Testis (tissue), 3 donors: ENCODE data around the gene HOXC11. TPM values are rescaled to one million over a fixed set of nuclear protein-coding genes. Genes with fewer than 3 reads are reported as not detected.

Source experiments
- DNase-seq: peaks from one replicate; pipeline ENCODE4 v3.0.0-alpha.2; 2019
- H3K27ac ChIP-seq, 2 donors: fragments of 200-600 bp; sonication (generic); one replicate each; pipeline ENCODE4 v1.5.1; 2019
- H3K27me3 ChIP-seq: fragments of 200-600 bp; sonication (generic); one replicate; pipeline ENCODE4 v1.5.1; 2019
- H3K36me3 ChIP-seq: fragments of 200-600 bp; sonication (generic); one replicate; pipeline ENCODE4 v1.5.1; 2017; ENCODE audit warnings: low read depth; ENCODE audit errors: missing control alignments
- H3K4me1 ChIP-seq: fragments of 200-600 bp; sonication (generic); one replicate; pipeline ENCODE4 v1.5.1; 2019
- H3K4me3 ChIP-seq, 2 donors: fragments of 200-600 bp; sonication (generic); one replicate each; pipeline ENCODE4 v1.5.1; 2017 to 2019
- H3K9me3 ChIP-seq: fragments of 200-600 bp; sonication (generic); one replicate; pipeline ENCODE4 v1.5.1; 2017
- POLR2A ChIP-seq: fragments of 450-650 bp; IDR thresholded peaks from one replicate; pipeline ENCODE4 v1.6.1; 2017; ENCODE audit warnings: antibody characterized with exemption, mild to moderate bottlenecking, moderate library complexity
- WGBS, 2 donors: methylation state at CpG; one replicate each; pipeline ENCODE4 v1.1.5; 2018; 5-methylcytosine and 5-hydroxymethylcytosine counted together
- intact Hi-C: fragments of 100-400 bp; cut with DNase I; formaldehyde crosslinking; loops from one replicate; pipeline ENCODE4 v1.15.1; 2023; ENCODE audit warnings: low total_unique reads
- polyA plus RNA-seq: library from polyadenylated mRNA; stranded (reverse); fragments of 350-450 nt; fragmentation: Illumina TruSeq; extraction: RNeasy Lipid Tissue Mini Kit (QIAGEN cat#74804); gene quantifications from one replicate; pipeline ENCODE4 v1.2.3, GENCODE V29; 2014; ENCODE audit warnings: low read depth, low replicate concordance; ENCODE audit not compliant: insufficient read depth
- total RNA-seq, 2 donors: library from RNA; depleted of rRNA; stranded (reverse); fragments of >200 nt; gene quantifications; one replicate each; pipeline ENCODE4 v1.2.3, GENCODE V29; 2016
- TF ChIP-seq, protein P1 (sequence below), 3 experiments: fragments of 450-650 bp in 2 of 3; fragments of 200-600 bp in 1 of 3; sonication (generic) in 1 of 3; IDR thresholded peaks; one replicate each; pipeline ENCODE4 v1.5.1; 2016 to 2019; ENCODE audit warnings: antibody characterized with exemption in 3 of 3, mild to moderate bottlenecking in 2 of 3, moderate library complexity in 1 of 3

HOXC11 gene
- total and polyA plus RNA-seq, 3 donors from 2014 or later = 0.18 to 1.1 (median 0.25) TPM

DNA sequence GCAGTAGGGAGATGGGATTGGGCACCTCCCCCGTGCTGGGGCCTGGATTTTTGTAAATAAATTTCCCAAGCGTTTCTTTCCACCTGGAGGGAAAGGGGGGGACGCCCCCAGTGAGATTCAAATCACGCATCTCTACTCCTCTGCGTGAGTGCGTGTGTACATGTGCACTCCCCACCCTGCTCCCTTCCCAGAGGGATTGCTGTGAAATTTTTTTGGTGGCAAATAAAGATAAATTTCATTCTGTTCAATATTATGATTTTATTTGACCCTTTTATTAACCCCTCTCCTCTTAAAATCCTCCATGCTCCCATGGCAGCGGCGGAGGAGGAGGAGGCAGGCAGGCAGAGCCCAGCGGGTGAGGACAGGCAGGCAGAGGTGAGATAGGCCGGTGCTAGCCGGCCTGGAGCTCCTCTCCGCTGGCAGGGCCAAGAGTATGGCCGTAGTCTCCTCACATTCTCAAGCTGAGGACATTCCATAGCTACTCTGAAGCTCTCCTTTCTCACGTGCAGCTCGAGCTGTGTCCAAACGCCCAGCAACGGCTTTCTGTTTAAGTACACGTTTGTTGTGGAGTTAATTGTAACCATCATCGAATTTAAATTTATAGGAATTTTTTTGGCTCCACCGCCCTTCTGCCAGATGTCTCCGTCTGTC, 3.4 kb downstream of the HOXC11 start:
- TF ChIP-seq, protein P1, sequence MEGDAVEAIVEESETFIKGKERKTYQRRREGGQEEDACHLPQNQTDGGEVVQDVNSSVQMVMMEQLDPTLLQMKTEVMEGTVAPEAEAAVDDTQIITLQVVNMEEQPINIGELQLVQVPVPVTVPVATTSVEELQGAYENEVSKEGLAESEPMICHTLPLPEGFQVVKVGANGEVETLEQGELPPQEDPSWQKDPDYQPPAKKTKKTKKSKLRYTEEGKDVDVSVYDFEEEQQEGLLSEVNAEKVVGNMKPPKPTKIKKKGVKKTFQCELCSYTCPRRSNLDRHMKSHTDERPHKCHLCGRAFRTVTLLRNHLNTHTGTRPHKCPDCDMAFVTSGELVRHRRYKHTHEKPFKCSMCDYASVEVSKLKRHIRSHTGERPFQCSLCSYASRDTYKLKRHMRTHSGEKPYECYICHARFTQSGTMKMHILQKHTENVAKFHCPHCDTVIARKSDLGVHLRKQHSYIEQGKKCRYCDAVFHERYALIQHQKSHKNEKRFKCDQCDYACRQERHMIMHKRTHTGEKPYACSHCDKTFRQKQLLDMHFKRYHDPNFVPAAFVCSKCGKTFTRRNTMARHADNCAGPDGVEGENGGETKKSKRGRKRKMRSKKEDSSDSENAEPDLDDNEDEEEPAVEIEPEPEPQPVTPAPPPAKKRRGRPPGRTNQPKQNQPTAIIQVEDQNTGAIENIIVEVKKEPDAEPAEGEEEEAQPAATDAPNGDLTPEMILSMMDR (IDR thresholded peaks at IDR 0.05) = no peak
- TF ChIP-seq POLR2A = no peak
- H3K27ac ChIP-seq = no peak overlapping the region
- no peaks in the 10 kb centered on the region for H3K36me3 ChIP-seq
- no peaks in the 10 kb centered on the region for H3K9me3 ChIP-seq
- 18 to 34% methylated on average over 21 of the region's 21 CpGs for WGBS, 2 donors
- peaks cover 10% of the 10 kb centered on the region for H3K27me3 ChIP-seq
- intact Hi-C loops = no loop called here
- H3K4me3 ChIP-seq = no peak overlapping the region
- H3K4me1 ChIP-seq = peaks cover 12% of the 10 kb centered on the region
- DNase-seq = no peak

DNA sequence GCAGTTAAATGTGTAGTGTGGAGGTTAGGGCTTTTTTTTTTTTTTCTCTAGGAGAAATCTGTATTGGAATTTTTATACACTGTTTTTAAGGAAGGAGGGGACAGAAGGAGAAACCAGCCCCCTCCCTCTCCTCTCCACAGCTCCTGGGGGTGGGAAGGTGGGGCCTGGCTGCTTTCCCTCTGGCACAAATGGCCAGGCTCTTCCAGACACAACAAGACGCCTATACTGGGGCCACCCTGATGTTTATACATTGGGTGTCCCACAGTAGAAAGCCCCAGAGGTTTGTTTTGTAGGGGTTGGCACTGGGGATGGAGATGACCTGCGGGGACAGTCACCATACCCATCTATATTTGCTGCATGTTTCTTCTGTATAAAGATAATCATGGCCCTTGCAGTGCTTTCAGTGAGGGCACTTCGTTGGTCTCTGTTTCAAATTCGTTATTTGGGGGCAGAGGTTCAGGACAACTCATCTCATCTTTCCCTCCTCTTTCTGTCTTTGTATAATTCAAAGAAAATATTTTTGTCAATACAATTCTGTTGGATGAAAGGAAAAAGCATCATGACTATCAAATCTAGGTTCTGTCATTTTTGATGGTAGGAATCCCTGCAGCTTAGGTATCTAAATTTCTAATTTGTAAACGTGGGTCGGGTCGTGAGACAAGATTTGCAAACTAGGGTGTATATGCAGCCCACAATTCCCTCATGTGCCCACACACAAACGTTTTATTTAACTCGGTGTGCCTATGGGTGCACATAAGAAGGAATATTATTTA, 4.1 kb downstream of the HOXC11 start:
- Histone ChIP-seq H3K36me3 (no peaks in the 10 kb centered on the region), H3K9me3 (no peaks in the 10 kb centered on the region), H3K27me3 (peaks cover 10% of the 10 kb centered on the region), H3K27ac (no peak overlapping the region), H3K4me1 (peaks cover 12% of the 10 kb centered on the region), H3K4me3 (no peak overlapping the region)
- WGBS, 2 donors = 53% methylated on average over 9 of the region's 9 CpGs
- TF ChIP-seq, protein P1 (IDR thresholded peaks at IDR 0.05) = no peak
- TF ChIP-seq POLR2A = no peak
- no peak for DNase-seq
- intact Hi-C loops = no loop called here

DNA sequence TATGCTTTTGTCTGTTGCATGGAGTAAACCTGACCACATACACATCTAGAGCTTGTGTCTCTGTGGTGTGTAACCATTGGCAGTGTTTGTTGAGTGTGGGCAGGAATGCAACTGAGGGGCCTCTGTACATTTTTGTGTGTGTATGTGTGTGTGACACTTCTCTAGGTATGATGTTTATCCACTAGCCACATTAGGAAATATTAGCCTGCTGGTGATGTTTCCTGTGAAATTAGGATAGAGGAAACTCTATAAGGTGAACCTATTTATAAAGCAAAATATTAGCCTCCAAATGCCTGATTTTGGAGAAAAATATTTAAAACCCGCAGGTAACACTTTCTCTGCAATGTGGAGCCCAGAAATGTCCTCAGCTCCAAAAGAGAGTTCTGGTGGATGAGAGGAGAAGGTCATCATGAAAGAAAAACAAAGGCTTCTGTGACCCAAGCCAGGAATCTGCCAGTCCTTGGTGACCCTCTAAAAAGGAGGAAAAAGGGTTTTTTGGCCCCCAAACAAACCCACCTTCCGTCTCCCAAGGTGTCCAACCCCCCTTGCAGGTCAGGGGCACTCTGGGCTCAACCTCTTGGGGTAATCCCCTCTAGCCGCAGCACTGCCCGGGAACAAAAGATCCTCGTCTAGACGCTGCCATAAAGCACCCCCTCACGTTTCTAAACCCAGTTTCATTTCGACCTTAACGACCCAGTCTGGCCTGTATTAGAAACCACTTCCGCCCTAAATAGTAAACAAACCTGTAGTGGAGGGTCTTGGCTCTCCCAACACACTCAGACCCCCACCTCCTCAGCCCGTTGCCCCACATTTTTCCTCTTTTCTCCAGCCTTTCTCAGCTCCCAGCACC, 4.9 kb downstream of the HOXC11 start:
- no peak overlapping the region for H3K27ac ChIP-seq
- no peaks in the 10 kb centered on the region for H3K9me3 ChIP-seq
- 17 to 28% methylated on average over 11 of the region's 11 CpGs for WGBS, 2 donors
- no peak for DNase-seq
- H3K4me3 ChIP-seq = no peak overlapping the region
- TF ChIP-seq, protein P1 (IDR thresholded peaks at IDR 0.05) = no peak
- H3K36me3 ChIP-seq = no peaks in the 10 kb centered on the region
- intact Hi-C loops = no loop called here
- H3K4me1 ChIP-seq = peaks cover 12% of the 10 kb centered on the region
- H3K27me3 ChIP-seq = peaks cover 10% of the 10 kb centered on the region

DNA sequence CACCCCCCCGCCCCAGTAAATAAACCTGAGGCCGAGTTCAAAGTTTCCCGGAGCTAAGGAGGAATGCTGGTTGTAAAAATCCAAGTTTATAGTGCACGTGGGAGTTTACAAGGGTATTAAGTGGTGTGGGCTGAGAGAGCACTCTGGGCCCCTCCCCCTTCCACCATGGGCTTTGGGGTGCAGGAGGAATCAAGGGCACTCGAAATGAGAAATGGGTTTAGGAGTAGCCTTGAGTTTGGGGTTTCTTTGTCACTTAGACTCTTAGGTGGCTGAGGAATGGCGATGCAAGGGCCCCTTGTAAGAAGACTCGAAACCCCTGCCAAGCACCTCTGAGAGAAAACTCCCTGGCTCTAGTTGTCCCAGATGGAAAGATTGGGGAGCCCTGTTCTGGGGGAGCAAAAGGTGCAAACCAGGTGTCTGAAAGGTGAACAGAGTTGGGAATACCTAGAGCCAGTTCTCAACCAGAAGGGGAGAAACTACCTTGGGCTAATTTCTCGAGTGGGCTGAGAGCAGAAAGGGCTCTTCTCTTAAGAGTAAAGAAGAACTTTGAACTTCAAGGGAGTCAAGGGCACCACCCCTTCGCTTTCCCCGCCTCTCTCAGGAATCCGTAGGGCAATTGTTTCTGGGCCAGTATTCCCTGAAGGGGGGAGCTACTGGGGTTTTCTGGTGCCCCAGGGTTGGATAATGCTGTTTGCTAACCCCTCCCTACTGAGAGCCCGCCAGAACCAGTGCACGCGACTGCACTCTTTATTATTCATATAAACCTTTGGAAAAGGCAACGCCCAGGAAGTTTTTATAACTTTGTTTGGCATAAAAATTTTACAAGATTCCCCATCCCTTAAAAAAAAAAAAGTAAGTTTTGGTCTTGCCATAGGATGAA, 5.8 kb downstream of the HOXC11 start:
- Histone ChIP-seq H3K27me3 (peaks cover 10% of the 10 kb centered on the region), H3K27ac (no peak overlapping the region), H3K4me1 (peaks cover 12% of the 10 kb centered on the region), H3K9me3 (no peaks in the 10 kb centered on the region), H3K4me3 (no peak overlapping the region), H3K36me3 (no peaks in the 10 kb centered on the region)
- no peak for DNase-seq
- TF ChIP-seq, protein P1 (IDR thresholded peaks at IDR 0.05) = no peak
- no peak for TF ChIP-seq POLR2A
- intact Hi-C loops = no loop called here
- 47 to 53% methylated on average over 14 to 15 of the region's 15 CpGs for WGBS, 2 donors
